SU-DHL-6 (cell line): Measurements from ENCODE around the gene ZFP1.

Experiments
- H2AFZ ChIP-seq: fragments of 200-600 bp; sonication (generic); 2 replicates; pipeline ENCODE4 v1.6.1; 2014; ENCODE audit warnings: low read depth, mild to moderate bottlenecking, moderate library complexity, mixed read lengths, antibody characterized with exemption, low read length; ENCODE audit not compliant: severe bottlenecking
- H3F3A ChIP-seq: fragments of 200-600 bp; shearing (Covaris generic); 2 replicates; pipeline ENCODE4 v1.6.0; 2016; ENCODE audit warnings: antibody characterized with exemption, mild to moderate bottlenecking; ENCODE audit not compliant: insufficient read depth
- H3K27ac ChIP-seq: fragments of 200-600 bp; sonication (generic); 2 replicates; pipeline ENCODE4 v1.5.1; 2016; ENCODE audit warnings: low read depth, mild to moderate bottlenecking, low read length, moderate library complexity, mixed read lengths
- H3K27me3 ChIP-seq: fragments of 200-600 bp; sonication (generic), shearing (Covaris generic); 2 replicates; pipeline ENCODE4 v1.6.0; 2014; ENCODE audit warnings: mild to moderate bottlenecking, low read length
- H3K36me3 ChIP-seq: fragments of 200-600 bp; sonication (generic); 2 replicates; pipeline ENCODE4 v1.6.1; 2014; ENCODE audit warnings: mild to moderate bottlenecking, low read length, mixed read lengths
- H3K4me2 ChIP-seq: fragments of 300-600, 200-600 bp; shearing (Covaris generic), sonication (generic); 2 replicates; pipeline ENCODE4 v1.6.0; 2014; ENCODE audit warnings: low read length, low read depth, mild to moderate bottlenecking; ENCODE audit not compliant: poor library complexity, severe bottlenecking
- H3K4me3 ChIP-seq: fragments of 200-600 bp; sonication (generic); 2 replicates; pipeline ENCODE4 v1.5.1; 2014; ENCODE audit warnings: antibody characterized with exemption, low read length, mild to moderate bottlenecking, mixed read lengths; ENCODE audit not compliant: insufficient read depth, poor library complexity, severe bottlenecking
- H3K79me2 ChIP-seq: fragments of 200-600 bp; sonication (generic); 2 replicates; pipeline ENCODE4 v1.6.1; 2014; ENCODE audit warnings: mild to moderate bottlenecking, low read length, moderate library complexity; ENCODE audit not compliant: insufficient read depth
- H3K9ac ChIP-seq: fragments of 200-600 bp; sonication (generic); 2 replicates; pipeline ENCODE4 v1.7.0; 2014; ENCODE audit warnings: mild to moderate bottlenecking, low read length
- H3K9me2 ChIP-seq: fragments of 200-600 bp; sonication (generic); replicated peaks from 2 replicates; pipeline ENCODE4 v1.6.1; 2014; ENCODE audit warnings: low read length; ENCODE audit not compliant: insufficient read depth
- H3K9me3 ChIP-seq: fragments of 200-600 bp; sonication (generic); 2 replicates; pipeline ENCODE4 v1.6.1; 2014; ENCODE audit warnings: low read length, mixed read lengths; ENCODE audit not compliant: insufficient read depth
- H4K20me1 ChIP-seq: fragments of 200-600 bp; sonication (generic); 2 replicates; pipeline ENCODE4 v1.6.1; 2014; ENCODE audit warnings: low read depth, mild to moderate bottlenecking, antibody characterized with exemption, low read length, moderate library complexity, mixed read lengths
- EZH2phosphoT487 ChIP-seq: fragments of 200-600 bp; sonication (generic), shearing (Covaris generic); conservative IDR thresholded peaks from 2 replicates; pipeline ENCODE4 v1.6.1; 2018; ENCODE audit warnings: mild to moderate bottlenecking, antibody characterized with exemption, low read length, moderate library complexity, mixed read lengths
- TF ChIP-seq, protein P1 (sequence below): fragments of 200-600 bp; sonication (generic); IDR thresholded peaks from one replicate; pipeline ENCODE4 v1.5.1; 2017; ENCODE audit warnings: antibody characterized with exemption, mild to moderate bottlenecking, low read length, moderate library complexity; ENCODE audit not compliant: insufficient read depth, poor library complexity, severe bottlenecking

The ZFP1 gene

DNA sequence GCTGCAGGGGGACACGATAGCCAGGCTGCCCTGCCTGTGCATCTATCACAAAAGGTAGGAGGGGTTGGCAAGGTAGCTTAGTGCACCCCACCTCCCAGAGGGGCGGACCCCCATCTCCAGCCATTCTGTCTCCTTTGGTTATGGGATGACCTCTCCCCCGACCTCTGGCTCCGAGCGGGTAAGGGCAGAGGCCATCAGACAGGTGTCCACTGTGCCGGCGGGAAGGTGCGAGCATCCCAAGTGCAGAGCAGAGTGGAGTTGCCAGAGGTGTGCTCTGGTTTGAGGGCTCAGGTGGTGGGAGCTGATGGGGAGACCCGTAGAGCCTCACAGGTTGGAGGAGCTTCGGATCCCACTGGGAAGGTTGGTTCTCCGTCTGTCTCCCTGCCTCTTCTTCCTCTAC, 43.5 kb upstream of the ZFP1 start:
- no peak overlapping the region for H2AFZ ChIP-seq
- H3K36me3 ChIP-seq = no peaks in the 10 kb centered on the region
- peaks cover 19% of the 10 kb centered on the region for H3F3A ChIP-seq
- H3K27ac ChIP-seq = no peak overlapping the region
- no peak overlapping the region for H3K4me2 ChIP-seq
- no peak overlapping the region for H3K9ac ChIP-seq
- no peaks in the 10 kb centered on the region for H3K9me3 ChIP-seq
- H3K9me2 ChIP-seq = no peaks in the 10 kb centered on the region
- no peaks in the 10 kb centered on the region for H3K79me2 ChIP-seq
- H3K27me3 ChIP-seq = no peaks in the 10 kb centered on the region
- no peak overlapping the region for H3K4me3 ChIP-seq
- H4K20me1 ChIP-seq = no peaks in the 10 kb centered on the region
- TF ChIP-seq, protein P1, sequence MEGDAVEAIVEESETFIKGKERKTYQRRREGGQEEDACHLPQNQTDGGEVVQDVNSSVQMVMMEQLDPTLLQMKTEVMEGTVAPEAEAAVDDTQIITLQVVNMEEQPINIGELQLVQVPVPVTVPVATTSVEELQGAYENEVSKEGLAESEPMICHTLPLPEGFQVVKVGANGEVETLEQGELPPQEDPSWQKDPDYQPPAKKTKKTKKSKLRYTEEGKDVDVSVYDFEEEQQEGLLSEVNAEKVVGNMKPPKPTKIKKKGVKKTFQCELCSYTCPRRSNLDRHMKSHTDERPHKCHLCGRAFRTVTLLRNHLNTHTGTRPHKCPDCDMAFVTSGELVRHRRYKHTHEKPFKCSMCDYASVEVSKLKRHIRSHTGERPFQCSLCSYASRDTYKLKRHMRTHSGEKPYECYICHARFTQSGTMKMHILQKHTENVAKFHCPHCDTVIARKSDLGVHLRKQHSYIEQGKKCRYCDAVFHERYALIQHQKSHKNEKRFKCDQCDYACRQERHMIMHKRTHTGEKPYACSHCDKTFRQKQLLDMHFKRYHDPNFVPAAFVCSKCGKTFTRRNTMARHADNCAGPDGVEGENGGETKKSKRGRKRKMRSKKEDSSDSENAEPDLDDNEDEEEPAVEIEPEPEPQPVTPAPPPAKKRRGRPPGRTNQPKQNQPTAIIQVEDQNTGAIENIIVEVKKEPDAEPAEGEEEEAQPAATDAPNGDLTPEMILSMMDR = no peak
- no peak for TF ChIP-seq EZH2phosphoT487

DNA sequence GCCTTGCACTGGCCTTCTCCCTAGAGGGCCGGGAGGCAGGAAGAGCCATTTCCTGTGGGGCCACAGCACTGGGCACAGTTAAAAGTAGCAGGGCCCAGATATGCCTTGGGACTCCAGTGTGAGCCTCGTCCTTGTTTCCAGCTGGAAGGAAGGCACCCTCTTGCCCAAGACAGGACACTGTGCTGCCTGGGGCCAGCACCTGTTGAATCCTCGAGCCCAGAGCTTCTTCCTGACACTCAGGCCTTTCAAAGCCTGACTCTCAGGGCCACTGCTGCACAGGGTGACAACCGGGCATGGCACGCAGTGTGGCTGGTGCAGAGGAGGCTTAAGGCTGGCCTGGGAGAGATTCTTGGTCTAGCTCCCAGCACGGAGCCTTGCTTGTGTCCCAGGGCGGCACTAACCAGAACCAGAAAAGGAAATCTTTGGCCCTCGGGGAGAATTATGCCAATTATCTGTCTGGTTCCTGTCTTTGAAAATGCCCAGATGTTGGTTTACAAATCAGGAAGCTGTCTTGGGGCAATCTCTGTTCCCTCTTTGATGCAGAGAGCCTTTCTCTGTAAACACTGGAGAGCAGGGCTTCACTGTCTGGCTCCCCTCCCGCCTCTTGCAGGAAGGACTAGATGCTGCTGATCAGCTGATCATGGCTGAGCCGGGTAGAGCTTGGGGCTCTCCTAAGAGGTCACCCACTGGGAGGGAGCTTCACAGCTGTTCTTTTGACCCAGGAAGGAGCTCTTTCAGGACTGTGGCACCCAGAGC, 42.8 kb upstream of the ZFP1 start:
- Histone ChIP-seq H3K27ac (no peak overlapping the region), H3K36me3 (no peaks in the 10 kb centered on the region), H3K4me3 (no peak overlapping the region), H3K27me3 (no peaks in the 10 kb centered on the region), H4K20me1 (no peaks in the 10 kb centered on the region), H2AFZ (no peak overlapping the region), H3K9me2 (no peaks in the 10 kb centered on the region), H3K4me2 (no peak overlapping the region), H3K9ac (no peak overlapping the region), H3K9me3 (no peaks in the 10 kb centered on the region), H3K79me2 (no peaks in the 10 kb centered on the region), H3F3A (peaks cover 25% of the 10 kb centered on the region)
- TF ChIP-seq, protein P1 = no peak

DNA sequence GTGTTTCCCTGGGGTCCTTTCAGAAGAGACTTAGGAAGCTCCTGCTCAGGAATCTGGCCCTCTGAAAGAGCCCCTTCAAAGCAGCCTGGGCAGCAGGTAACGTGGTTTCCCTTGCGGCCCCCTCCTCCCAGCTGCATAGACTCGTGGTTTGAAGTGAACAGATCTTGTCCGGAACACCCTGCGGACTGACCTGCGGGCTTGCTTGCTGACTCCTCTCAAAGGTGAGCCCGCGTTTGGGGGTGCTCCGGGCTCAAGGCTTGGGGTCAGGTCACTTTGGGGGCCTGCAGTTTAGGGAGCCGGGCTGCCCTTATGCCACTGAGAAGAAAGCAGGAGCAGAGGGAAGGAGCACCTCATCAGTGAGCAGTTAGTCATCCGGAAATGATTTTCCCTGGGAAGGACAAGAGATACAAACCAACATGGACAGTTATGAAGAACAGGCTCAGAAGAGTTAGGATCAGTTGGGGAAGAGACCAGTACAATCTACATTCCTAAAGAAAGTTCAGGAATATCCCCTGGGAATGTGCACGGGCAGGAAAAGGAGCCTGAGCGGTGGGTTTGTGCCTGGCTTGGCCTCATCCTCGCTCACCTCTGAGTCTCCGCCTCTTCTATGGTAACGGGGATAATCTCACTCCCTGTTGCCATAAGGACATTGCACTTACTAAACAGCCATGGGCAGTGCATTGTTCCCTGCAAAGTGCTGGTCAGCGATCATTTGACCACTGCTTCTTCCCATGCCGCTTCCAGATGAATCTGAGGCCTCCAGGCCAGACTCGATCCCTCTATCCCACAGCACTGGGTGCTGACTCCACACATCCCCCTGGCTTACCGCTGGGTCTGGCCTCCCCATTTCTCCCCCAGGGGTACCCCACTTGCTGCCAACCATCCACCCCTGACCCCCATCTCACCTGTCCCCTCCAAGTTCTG, 41.7 kb upstream of the ZFP1 start:
- no peak for TF ChIP-seq EZH2phosphoT487
- TF ChIP-seq, protein P1 = no peak
- Histone ChIP-seq H3K27ac (no peak overlapping the region), H3F3A (peaks cover 31% of the 10 kb centered on the region)

More for the DNA sequence above, 41.7 kb upstream of the ZFP1 start:
- H3K9ac ChIP-seq = no peak overlapping the region
- H3K4me3 ChIP-seq = no peak overlapping the region
- H3K9me3 ChIP-seq = no peaks in the 10 kb centered on the region
- H4K20me1 ChIP-seq = no peaks in the 10 kb centered on the region
- no peaks in the 10 kb centered on the region for H3K9me2 ChIP-seq
- H3K79me2 ChIP-seq = no peaks in the 10 kb centered on the region
- H3K27me3 ChIP-seq = no peaks in the 10 kb centered on the region
- no peak overlapping the region for H2AFZ ChIP-seq
- H3K4me2 ChIP-seq = no peak overlapping the region
- no peaks in the 10 kb centered on the region for H3K36me3 ChIP-seq
